ENCODE measurements around the gene PAQR8. TPM values are rescaled to one million over a fixed set of nuclear protein-coding genes. Genes with fewer than 3 reads are reported as not detected.

Gene PAQR8
- polyA plus RNA-seq, 1 donor from 2014 or later, result 1.8 TPM

- Histone ChIP-seq H3K4me2 (ENCODE audit: low read length) (no peak overlapping the region), H4K20me1 (ENCODE audit: insufficient read depth) (no peaks in the 10 kb centered on the region), H3K9me3 (ENCODE audit: low read length) (no peaks in the 10 kb centered on the region), H3K9ac (ENCODE audit: low read length) (no peak overlapping the region), H3K36me3 (ENCODE audit: insufficient read depth, low read length) (no peaks in the 10 kb centered on the region), H2AFZ (ENCODE audit: low read depth, low read length) (no peak overlapping the region), H3K79me2 (replicated peaks; ENCODE audit: insufficient read depth, low read length) (no peaks in the 10 kb centered on the region), H3F3A (ENCODE audit: insufficient read depth, low read length, poor library complexity, severe bottlenecking) (no peaks in the 10 kb centered on the region), H3K27me3 (ENCODE audit: insufficient read depth, low read depth, low read length) (no peaks in the 10 kb centered on the region), H3K9me2 (ENCODE audit: insufficient read depth, low read length) (no peaks in the 10 kb centered on the region), H3K4me3 (ENCODE audit: low read length) (no peak overlapping the region), H3K27ac (ENCODE audit: low read length) (no peak overlapping the region)
- TF ChIP-seq SMC3 (conservative IDR thresholded peaks at IDR 0.05; ENCODE audit: poor library complexity) (no peak), TAF1 (IDR thresholded peaks at IDR 0.05; ENCODE audit: low read depth) (no peak), CTCF (IDR thresholded peaks at IDR 0.05; ENCODE audit: poor library complexity, severe bottlenecking) (no peak), RAD21 (conservative IDR thresholded peaks at IDR 0.05) (no peak), EP300 (conservative IDR thresholded peaks at IDR 0.05; ENCODE audit: poor library complexity, severe bottlenecking) (no peak), EZH2 (IDR thresholded peaks at IDR 0.05; ENCODE audit: borderline replicate concordance, insufficient read depth, low read length, poor library complexity, severe bottlenecking) (no peak), POLR2AphosphoS5 (IDR thresholded peaks at IDR 0.05) (no peak), REST (IDR thresholded peaks at IDR 0.05; ENCODE audit: borderline replicate concordance) (no peak), MXI1 (conservative IDR thresholded peaks at IDR 0.05; ENCODE audit: poor library complexity, severe bottlenecking) (no peak)
Measured at GRCh38 chr6:52324189-52324588, 37.8 kb upstream of the PAQR8 start.

GRCh38 chr6:52325695-52326471 lies 36.1 kb upstream of the PAQR8 start:
- Histone ChIP-seq H3K4me3 (ENCODE audit: low read length) (no peak overlapping the region), H3K27ac (ENCODE audit: low read length) (no peak overlapping the region), H3K4me2 (ENCODE audit: low read length) (no peak overlapping the region)

More at GRCh38 chr6:52325695-52326471, 36.1 kb upstream of the PAQR8 start:
- Histone ChIP-seq H4K20me1 (ENCODE audit: insufficient read depth) (no peaks in the 10 kb centered on the region), H3K79me2 (replicated peaks; ENCODE audit: insufficient read depth, low read length) (no peaks in the 10 kb centered on the region), H3K9ac (ENCODE audit: low read length) (no peak overlapping the region), H3K9me3 (ENCODE audit: low read length) (no peaks in the 10 kb centered on the region), H2AFZ (ENCODE audit: low read depth, low read length) (no peak overlapping the region), H3K27me3 (ENCODE audit: insufficient read depth, low read depth, low read length) (no peaks in the 10 kb centered on the region), H3K36me3 (ENCODE audit: insufficient read depth, low read length) (no peaks in the 10 kb centered on the region), H3F3A (ENCODE audit: insufficient read depth, low read length, poor library complexity, severe bottlenecking) (no peaks in the 10 kb centered on the region), H3K9me2 (ENCODE audit: insufficient read depth, low read length) (no peaks in the 10 kb centered on the region)
- TF ChIP-seq EP300 (conservative IDR thresholded peaks at IDR 0.05; ENCODE audit: poor library complexity, severe bottlenecking), result no peak
- no peak for TF ChIP-seq RAD21 (conservative IDR thresholded peaks at IDR 0.05)
- no peak for TF ChIP-seq EZH2 (IDR thresholded peaks at IDR 0.05; ENCODE audit: borderline replicate concordance, insufficient read depth, low read length, poor library complexity, severe bottlenecking)
- TF ChIP-seq SMC3 (conservative IDR thresholded peaks at IDR 0.05; ENCODE audit: poor library complexity), result no peak
